ENCODE data around the gene ZNF615.
"Not testable (repeated sequence)": the region's sequence is repeated elsewhere in the genome, so short reads cannot be mapped to it uniquely, and the experiment has no call there.

The ZNF615 gene

DNA sequence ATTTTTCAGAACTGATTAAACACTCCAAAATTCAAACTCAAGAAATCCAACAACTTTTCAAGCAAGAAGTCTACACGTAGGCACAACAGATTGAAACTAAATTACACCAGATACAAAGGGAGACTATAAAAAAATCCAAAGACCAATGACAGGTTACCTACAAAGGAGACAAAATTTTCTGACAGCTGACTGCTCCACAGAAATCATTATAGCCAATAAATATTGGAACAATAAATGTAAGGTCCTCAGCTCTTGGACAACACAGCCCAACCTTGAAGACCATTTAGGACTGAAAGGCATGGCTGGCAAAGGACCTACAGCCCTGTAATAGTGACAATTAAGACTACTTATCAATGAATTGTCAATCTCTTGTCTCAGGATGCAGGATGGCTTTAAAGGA is 37.3 kb downstream of the ZNF615 start:
- Histone ChIP-seq H3K27me3 (ENCODE audit: insufficient read depth, poor library complexity, severe bottlenecking) (no peaks in the 10 kb centered on the region), H3K27ac (ENCODE audit: poor library complexity, severe bottlenecking) (no peak overlapping the region), H3K4me3 (ENCODE audit: severe bottlenecking) (no peak overlapping the region), H3K4me1 (ENCODE audit: insufficient read depth, poor library complexity, severe bottlenecking) (no peaks in the 10 kb centered on the region), H3K36me3 (ENCODE audit: low read depth) (peaks cover 51% of the 10 kb centered on the region), H3K9me3 (ENCODE audit: severe bottlenecking) (peaks cover 21% of the 10 kb centered on the region)
- TF ChIP-seq, protein P1, sequence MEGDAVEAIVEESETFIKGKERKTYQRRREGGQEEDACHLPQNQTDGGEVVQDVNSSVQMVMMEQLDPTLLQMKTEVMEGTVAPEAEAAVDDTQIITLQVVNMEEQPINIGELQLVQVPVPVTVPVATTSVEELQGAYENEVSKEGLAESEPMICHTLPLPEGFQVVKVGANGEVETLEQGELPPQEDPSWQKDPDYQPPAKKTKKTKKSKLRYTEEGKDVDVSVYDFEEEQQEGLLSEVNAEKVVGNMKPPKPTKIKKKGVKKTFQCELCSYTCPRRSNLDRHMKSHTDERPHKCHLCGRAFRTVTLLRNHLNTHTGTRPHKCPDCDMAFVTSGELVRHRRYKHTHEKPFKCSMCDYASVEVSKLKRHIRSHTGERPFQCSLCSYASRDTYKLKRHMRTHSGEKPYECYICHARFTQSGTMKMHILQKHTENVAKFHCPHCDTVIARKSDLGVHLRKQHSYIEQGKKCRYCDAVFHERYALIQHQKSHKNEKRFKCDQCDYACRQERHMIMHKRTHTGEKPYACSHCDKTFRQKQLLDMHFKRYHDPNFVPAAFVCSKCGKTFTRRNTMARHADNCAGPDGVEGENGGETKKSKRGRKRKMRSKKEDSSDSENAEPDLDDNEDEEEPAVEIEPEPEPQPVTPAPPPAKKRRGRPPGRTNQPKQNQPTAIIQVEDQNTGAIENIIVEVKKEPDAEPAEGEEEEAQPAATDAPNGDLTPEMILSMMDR (IDR thresholded peaks at IDR 0.05; ENCODE audit: poor library complexity, severe bottlenecking): no peak
- DNase-seq (ENCODE audit: low spot score): no peak
- no peak for ATAC-seq (ENCODE audit: low read depth)

DNA sequence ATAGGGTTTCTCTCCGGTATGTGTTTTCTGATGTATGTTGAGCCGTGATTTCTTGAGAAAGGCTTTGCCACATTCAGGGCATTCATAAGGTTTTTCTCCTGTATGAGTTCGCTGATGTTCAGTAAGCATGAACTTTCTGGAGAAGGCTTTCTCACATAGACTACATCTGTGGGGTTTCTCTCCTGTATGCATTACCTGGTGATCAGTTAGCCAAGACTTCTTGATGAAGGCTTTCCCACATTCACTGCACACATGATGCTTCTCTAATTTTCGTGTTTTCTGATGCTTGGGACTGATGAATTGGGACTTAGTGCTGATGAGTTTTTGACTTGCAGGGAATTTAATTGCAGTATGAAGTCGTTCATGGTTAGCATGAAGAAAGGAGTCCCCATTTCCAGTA is 42.4 kb downstream of the ZNF615 start:
- TF ChIP-seq, protein P1 (IDR thresholded peaks at IDR 0.05; ENCODE audit: poor library complexity, severe bottlenecking): no peak
- Histone ChIP-seq H3K9me3 (ENCODE audit: severe bottlenecking) (peaks cover 9% of the 10 kb centered on the region), H3K27ac (ENCODE audit: poor library complexity, severe bottlenecking) (no peak overlapping the region), H3K4me3 (ENCODE audit: severe bottlenecking) (no peak overlapping the region), H3K36me3 (ENCODE audit: low read depth) (peaks cover 27% of the 10 kb centered on the region), H3K4me1 (ENCODE audit: insufficient read depth, poor library complexity, severe bottlenecking) (no peaks in the 10 kb centered on the region), H3K27me3 (ENCODE audit: insufficient read depth, poor library complexity, severe bottlenecking) (no peaks in the 10 kb centered on the region)
- ATAC-seq (ENCODE audit: low read depth) (no peak), DNase-seq (ENCODE audit: low spot score) (no peak)

DNA sequence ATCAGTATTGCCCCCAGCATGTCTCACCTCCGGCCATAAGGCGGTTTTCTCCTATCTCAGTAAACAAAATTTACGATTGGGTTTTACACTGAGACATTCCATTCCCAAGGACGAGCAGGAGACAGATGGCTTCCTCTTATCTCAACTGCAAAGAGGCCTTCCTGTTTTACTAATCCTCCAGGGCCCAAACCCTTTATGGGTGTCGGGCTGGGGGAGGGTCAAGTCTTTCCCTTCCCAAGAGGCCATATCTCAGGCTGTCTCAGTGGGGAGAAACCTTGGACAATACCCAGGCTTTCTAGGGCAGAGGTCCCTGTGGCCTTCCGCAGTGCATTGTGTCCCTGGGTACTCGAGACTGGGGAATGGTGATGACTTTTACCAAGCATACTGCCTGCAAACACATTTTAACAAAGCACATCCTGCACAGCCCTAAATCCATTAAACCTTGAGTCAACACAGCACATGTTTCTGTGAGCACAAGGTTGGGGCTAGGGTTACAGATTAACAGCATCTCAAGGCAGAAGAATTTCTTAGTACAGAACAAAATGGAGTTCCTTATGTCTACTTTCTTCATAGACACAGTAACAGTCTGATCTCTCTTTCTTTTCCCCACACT is 47.3 kb downstream of the ZNF615 start:
- not testable (repeated sequence) for DNase-seq (ENCODE audit: low spot score); H3K36me3 ChIP-seq (ENCODE audit: low read depth); ATAC-seq (ENCODE audit: low read depth); H3K4me1 ChIP-seq (ENCODE audit: insufficient read depth, poor library complexity, severe bottlenecking); H3K9me3 ChIP-seq (ENCODE audit: severe bottlenecking); H3K4me3 ChIP-seq (ENCODE audit: severe bottlenecking); H3K27ac ChIP-seq (ENCODE audit: poor library complexity, severe bottlenecking); H3K27me3 ChIP-seq (ENCODE audit: insufficient read depth, poor library complexity, severe bottlenecking)

DNA sequence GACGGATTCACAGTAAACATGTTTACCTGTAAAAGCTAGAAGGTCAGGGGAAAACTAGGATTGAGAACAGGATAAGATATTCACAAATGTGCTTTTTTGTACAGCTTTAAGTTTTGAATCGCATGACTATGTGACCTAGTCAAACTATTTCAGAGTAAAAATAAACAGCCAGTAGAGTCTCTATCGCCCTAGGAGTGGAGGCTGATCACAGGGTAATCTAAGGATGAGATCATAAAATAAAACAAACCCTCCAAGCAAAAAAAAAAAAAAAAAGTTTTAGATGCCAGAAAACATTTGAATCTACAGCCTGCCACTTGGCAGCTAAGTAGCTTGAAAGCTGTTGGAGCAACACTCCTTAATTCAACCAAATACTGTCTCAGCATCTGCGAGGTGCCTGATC is 48.2 kb downstream of the ZNF615 start:
- Histone ChIP-seq H3K4me1 (ENCODE audit: insufficient read depth, poor library complexity, severe bottlenecking) (no peaks in the 10 kb centered on the region), H3K27me3 (ENCODE audit: insufficient read depth, poor library complexity, severe bottlenecking) (no peaks in the 10 kb centered on the region)
- ATAC-seq (ENCODE audit: low read depth): no peak

DNA sequence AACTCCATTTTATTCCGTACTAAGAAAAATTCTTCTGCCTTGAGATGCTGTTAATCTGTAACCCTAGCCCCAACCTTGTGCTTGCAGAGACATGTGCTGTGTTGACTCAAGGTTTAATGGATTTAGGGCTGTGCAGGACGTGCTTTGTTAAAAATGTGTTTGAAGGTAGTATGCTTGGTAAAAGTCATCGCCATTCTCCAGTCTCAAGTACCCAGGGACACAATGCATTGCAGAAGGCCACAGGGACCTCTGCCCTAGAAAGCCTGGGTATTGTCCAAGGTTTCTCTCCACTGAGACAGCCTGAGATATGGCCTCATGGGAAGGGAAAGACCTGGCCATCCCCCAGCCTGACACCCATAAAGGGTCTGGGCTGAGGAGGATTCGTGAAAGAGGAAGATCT is 50.2 kb downstream of the ZNF615 start:
- not testable (repeated sequence) for ATAC-seq (ENCODE audit: low read depth); H3K27me3 ChIP-seq (ENCODE audit: insufficient read depth, poor library complexity, severe bottlenecking); H3K4me1 ChIP-seq (ENCODE audit: insufficient read depth, poor library complexity, severe bottlenecking); DNase-seq (ENCODE audit: low spot score); H3K4me3 ChIP-seq (ENCODE audit: severe bottlenecking); H3K36me3 ChIP-seq (ENCODE audit: low read depth); H3K27ac ChIP-seq (ENCODE audit: poor library complexity, severe bottlenecking); H3K9me3 ChIP-seq (ENCODE audit: severe bottlenecking)

More for the DNA sequence above, 48.2 kb downstream of the ZNF615 start:
- H3K36me3 ChIP-seq (ENCODE audit: low read depth): no peaks in the 10 kb centered on the region
- DNase-seq (ENCODE audit: low spot score): no peak
- TF ChIP-seq, protein P1 (IDR thresholded peaks at IDR 0.05; ENCODE audit: poor library complexity, severe bottlenecking): no peak
- H3K27ac ChIP-seq (ENCODE audit: poor library complexity, severe bottlenecking): no peak overlapping the region
- peaks cover 5% of the 10 kb centered on the region for H3K9me3 ChIP-seq (ENCODE audit: severe bottlenecking)
- H3K4me3 ChIP-seq (ENCODE audit: severe bottlenecking): no peak overlapping the region

DNA sequence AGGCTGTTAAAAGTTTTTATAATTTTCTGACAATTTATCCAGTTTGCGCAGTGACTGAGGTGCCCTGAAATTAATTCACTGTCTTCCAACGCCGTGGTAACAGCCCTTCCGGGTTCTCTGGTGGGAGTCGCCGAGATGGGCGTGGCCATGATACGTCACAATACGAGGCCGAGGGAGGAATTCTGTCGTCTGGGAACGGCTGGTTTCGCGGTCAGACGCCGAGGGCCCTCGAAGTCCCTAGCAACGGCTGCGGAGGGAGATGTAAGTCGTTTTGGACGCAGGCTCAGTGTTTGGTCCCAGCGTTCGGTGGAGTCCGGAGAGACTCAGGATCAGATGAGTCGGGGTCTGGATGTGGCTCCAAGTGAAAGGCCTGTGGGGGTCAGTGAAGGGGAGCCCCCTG is 59.0 kb downstream of the ZNF615 start:
- no peak overlapping the region for H3K27ac ChIP-seq (ENCODE audit: poor library complexity, severe bottlenecking)
- peaks cover 25% of the 10 kb centered on the region for H3K9me3 ChIP-seq (ENCODE audit: severe bottlenecking)
- H3K4me3 ChIP-seq (ENCODE audit: severe bottlenecking): no peak overlapping the region
- H3K4me1 ChIP-seq (ENCODE audit: insufficient read depth, poor library complexity, severe bottlenecking): no peaks in the 10 kb centered on the region
- TF ChIP-seq, protein P1 (IDR thresholded peaks at IDR 0.05; ENCODE audit: poor library complexity, severe bottlenecking): no peak
- H3K36me3 ChIP-seq (ENCODE audit: low read depth): peaks cover 12% of the 10 kb centered on the region
- ATAC-seq (ENCODE audit: low read depth) (no peak), DNase-seq (ENCODE audit: low spot score) (no peak)
- no peaks in the 10 kb centered on the region for H3K27me3 ChIP-seq (ENCODE audit: insufficient read depth, poor library complexity, severe bottlenecking)
